ENCODE data around the gene TST.

TST gene

DNA sequence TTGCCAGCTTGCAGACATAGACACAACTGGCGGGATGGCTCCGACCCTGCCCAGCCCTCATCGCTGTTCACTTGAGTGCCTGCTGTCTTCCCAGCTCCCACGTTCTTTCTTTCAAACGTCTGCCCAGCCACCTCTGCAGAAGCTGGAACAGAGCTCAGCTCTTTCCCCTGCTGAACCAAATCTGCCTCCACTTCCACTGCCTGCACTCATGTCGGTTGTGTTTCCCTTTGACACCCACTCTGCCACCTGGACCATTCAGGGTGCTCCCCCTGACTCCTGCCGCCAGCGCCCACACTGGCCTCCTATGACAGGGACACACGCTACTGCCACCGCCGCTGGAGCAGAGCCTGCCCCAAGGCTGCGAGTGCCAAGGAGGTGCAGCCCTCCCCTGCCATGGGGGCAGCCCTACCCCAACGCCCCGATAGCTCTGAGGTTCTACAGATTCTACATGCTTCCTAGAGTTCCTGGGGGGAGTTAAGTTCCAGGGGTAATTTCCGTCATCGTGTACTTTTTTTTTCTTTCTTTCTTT is 37.9 kb downstream of the TST start:
- ATAC-seq (replicated peaks) (no peak), DNase-seq (no peak)
- Mint-ChIP-seq H3K27ac (no peak overlapping the region), H3K27me3 (peaks cover 19 to 20% of the 10 kb centered on the region in 2 donors), H3K4me3 (no peak overlapping the region), H3K36me3 (peaks cover 0 to 1% of the 10 kb centered on the region in 2 donors), H3K9me3 (peaks cover 3% of the 10 kb centered on the region in 2 donors), H3K4me1 (peaks cover 12 to 20% of the 10 kb centered on the region in 2 donors)

DNA sequence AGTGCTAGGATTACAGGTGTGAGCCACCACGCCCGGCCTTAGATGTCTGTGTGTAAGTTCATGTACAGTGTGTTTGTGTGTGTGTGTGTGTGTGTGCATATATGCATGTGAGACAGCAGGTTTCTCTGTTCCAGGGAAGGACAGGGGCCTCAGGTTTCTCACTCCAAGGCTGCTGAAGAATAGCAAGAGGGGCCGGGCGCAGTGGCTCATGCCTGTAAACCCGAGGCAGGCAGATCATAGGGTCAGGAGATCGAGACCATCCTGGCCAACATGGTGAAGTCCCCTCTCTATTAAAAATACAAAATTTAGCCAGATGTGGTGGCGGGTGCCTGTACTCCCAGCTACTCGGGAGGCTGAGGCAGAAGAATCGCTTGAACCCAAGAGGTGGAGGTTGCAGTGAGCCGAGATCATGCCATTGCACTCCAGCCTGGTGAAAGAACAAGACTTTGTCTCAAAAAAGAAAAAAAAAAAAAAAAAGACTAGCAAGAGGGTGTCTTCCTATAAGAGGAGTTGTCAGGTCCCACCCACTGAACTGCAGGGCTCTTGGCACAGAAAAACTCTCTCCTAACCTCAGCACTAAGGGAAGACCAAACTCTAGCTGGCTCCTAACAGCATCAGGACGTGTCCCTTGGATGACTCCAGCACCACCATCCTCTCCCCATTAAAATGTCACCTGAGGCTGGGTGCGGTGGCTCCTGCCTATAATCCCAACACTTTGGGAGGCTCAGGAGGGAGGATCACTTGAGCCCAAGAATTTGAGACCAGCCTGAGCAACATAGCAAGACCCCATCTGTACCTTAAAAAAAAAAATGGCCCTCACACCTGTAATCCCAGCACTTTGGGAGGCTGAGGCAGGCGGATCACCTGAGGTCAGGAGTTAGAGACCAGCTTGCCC is 40.0 kb downstream of the TST start:
- no peaks in the 10 kb centered on the region for H3K9me3 Mint-ChIP-seq
- H3K27me3 Mint-ChIP-seq = peaks cover 19 to 26% of the 10 kb centered on the region in 2 donors
- no peak for DNase-seq
- no peak overlapping the region for H3K4me3 Mint-ChIP-seq
- peaks cover 12 to 20% of the 10 kb centered on the region in 2 donors for H3K4me1 Mint-ChIP-seq
- H3K27ac Mint-ChIP-seq = no peak overlapping the region
- ATAC-seq (replicated peaks) = no peak
- no peaks in the 10 kb centered on the region for H3K36me3 Mint-ChIP-seq

DNA sequence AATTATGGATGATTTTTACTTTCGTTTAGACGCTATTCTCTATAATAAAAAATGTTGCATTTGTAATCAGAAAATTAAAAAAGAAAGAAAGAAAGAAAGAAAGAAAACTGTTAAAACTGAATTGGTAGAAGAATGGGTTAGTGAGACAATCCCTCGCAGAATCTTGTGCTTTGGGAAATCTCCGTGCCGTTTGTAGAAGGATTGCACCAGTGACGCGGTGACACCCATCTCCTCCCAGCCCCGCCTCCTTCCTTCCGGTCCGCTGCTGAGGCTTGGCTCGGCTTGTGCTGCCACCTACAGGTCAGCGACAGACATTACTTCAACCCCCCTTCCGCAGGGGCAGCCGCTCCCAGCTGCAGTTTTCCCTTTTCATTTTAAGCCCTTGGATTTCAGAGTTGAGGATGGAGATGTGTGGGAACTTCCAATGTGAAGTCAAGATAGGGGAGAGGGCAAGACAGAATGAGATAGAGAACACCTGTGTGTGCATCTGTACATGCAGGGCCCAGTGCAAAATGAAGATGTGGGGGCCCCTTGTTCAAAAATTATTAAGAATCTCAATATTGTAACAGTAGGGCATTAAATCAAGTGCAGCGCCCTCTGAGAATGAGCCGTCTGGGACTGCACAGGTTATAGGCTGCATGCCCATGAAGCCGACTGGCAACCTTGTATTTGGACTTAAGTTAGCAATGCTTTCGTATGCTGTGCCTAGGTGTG is 41.1 kb downstream of the TST start:
- Mint-ChIP-seq H3K4me3 (peak overlapping the region; percentile 89 to 91), H3K36me3 (no peaks in the 10 kb centered on the region), H3K27me3 (peaks cover 14 to 18% of the 10 kb centered on the region in 2 donors), H3K27ac (peak overlapping the region; percentile 93), H3K4me1 (peaks cover 12 to 20% of the 10 kb centered on the region in 2 donors), H3K9me3 (no peaks in the 10 kb centered on the region)
- peak; percentile 86 to 88 for ATAC-seq (replicated peaks)
- DNase-seq = peak; percentile 78

DNA sequence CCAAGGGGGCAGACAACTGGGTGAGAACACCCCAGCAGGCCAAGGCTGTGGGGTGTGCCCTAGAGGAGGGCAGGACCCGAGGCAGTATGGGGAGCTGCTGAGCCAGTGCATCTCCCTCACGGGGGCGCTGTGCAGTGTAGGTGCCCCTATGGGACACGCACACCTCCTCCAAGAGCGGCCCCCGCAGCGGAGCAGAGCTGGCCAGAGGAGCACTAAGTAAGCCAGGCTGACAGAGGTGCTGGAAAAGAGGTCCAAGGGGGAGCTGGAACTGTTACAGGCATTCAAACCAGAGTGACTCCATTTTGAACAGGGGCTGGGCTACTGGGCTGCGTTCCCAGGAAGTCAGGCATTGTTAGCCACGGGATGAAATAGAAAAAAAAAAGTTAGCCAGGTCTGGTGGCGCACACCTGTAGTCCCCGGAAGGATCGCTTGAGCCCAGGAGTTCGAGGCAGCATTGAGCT is 41.8 kb downstream of the TST start:
- peaks cover 12 to 20% of the 10 kb centered on the region in 2 donors for H3K4me1 Mint-ChIP-seq
- H3K4me3 Mint-ChIP-seq = peak overlapping the region; percentile 89 to 91
- no peaks in the 10 kb centered on the region for H3K36me3 Mint-ChIP-seq
- H3K27me3 Mint-ChIP-seq = peaks cover 9 to 12% of the 10 kb centered on the region in 2 donors
- peak overlapping the region; percentile 93 for H3K27ac Mint-ChIP-seq
- no peaks in the 10 kb centered on the region for H3K9me3 Mint-ChIP-seq
- DNase-seq (peak; percentile 58), ATAC-seq (replicated peaks) (peak; percentile 94)

DNA sequence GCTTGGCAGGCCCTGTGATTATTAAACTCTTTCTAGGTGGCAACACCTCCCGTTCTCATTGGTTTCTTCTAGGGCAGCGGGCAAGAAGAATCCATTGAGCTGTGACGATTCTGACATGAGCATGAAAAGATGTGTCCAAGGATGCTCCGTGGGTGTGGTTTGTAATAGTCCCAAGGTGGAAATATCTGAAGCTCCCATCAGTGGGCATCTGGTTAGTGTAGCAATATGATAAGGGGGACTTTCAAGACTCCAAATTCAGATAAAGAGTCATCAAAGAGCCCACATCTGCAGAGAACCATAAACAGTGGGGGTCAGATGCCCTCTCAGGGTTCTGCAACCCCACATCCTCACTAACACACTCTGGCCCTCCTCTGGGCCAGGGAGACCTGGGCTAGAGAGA is 42.6 kb downstream of the TST start:
- Mint-ChIP-seq H3K9me3 (no peaks in the 10 kb centered on the region), H3K27ac (no peak overlapping the region), H3K4me3 (no peak overlapping the region), H3K36me3 (no peaks in the 10 kb centered on the region), H3K4me1 (peaks cover 12 to 20% of the 10 kb centered on the region in 2 donors), H3K27me3 (peaks cover 4 to 6% of the 10 kb centered on the region in 2 donors)
- ATAC-seq (replicated peaks) (no peak), DNase-seq (no peak)

DNA sequence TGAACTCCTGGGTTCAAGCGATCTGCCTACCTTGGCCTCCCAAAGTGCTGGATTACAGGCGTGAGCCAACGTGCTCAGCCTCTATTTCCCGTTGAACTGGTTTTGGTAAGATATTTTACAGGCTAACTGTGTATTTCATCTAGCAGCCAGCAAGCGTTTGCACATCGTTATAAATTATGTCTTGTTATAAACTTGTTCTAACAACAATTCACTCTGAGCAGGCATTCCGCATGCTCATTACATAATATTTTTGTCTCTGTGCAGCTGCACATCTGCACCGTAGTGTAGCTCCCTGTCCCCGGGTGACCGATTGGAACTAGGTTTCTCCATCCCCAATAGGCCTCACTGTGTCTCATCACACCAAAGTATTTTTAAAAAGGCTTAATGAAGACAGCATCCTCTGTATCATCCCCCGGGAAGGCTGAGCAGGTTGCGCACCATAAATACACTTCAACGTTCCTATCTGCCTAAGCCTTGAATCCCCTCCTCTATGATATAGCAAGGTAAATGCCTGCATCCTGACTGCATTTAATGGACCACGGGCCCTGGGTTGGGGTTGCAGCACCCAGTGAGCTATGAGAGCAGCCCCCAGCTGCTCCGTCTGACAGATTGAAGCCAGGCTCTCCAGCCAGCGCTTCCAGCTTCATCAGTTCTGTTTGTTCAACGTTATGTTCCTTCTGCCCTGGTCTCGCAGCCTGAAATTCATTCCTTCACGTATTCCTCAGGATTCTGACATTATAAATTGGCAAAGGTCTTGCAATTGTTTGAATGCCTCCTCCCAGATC is 47.7 kb downstream of the TST start:
- Mint-ChIP-seq H3K27ac (no peak overlapping the region), H3K4me3 (no peak overlapping the region), H3K36me3 (no peaks in the 10 kb centered on the region), H3K9me3 (no peaks in the 10 kb centered on the region), H3K27me3 (peaks cover 6 to 7% of the 10 kb centered on the region in 2 donors), H3K4me1 (peaks cover 0 to 1% of the 10 kb centered on the region in 2 donors)
- no peak for DNase-seq
- ATAC-seq (replicated peaks) = no peak

DNA sequence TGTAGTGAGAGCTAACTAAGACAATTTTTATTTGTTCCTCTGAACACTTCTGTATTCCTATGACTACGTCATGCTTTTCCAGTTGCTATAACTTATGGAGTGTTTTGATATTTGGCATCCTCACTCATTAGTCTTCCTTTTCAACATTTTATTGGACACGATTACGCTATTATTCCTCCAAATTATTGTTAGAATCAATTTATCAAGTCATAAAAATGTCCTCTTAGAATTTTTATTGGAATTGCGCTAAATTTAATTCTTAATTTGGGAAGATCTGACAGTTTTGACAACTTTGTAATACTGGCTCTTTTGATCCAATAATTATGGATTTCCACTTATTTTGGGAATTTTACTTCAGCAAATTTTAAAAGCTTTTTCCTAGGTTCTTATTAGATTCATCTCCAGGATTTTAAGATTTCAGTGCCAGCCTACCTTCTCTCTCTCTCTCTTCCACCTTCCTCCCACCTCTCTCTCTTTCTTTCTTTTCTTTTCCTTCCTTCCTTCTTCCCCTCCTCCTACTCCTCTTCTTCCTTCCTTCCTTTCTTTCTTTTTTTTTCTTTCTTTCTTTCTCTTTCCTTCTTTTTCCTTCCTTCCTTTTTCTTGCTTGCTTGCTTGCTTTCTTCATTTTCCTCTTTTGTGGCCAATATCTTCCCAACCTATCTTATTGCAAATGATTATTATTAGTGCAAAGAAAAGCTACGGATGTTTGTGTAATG is 50.8 kb downstream of the TST start:
- Mint-ChIP-seq H3K36me3 (no peaks in the 10 kb centered on the region), H3K27ac (no peak overlapping the region), H3K9me3 (no peaks in the 10 kb centered on the region), H3K4me3 (no peak overlapping the region), H3K4me1 (peaks cover 0 to 2% of the 10 kb centered on the region in 2 donors), H3K27me3 (peaks cover 3% of the 10 kb centered on the region in 2 donors)
- DNase-seq (no peak), ATAC-seq (replicated peaks) (no peak)

DNA sequence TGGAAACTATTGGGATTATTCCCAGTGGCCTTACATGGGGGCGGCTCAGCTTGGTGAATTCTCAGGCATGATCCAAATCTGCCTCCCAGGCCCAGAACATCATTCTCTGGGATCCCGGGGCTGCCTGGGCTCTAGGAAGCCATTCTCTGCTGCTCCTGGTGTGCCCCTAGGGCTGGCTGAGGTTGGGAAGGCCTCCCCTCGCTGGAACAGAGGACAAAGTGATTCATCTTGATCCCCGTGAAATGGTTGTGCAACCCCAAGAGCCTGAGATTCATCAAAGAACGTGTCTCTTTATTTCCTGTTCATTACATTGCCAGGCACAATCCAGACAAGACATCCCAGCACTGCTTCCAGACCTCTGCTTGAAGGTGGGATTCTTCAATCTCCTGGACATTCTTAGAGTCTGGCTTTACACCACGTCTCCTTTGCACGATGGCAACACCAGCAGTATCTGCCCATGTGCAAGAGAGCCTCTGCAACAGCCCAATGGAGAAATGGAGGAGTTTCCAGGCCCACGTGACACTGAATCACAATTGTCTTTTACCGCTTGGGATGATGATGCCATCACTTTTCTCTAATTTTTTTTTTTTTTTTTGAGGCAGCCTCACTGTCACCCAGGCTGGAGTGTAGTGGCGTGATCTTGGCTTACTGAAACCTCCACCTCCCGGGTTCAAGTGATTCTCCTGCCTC is 52.3 kb downstream of the TST start:
- peaks cover 0 to 2% of the 10 kb centered on the region in 2 donors for H3K4me1 Mint-ChIP-seq
- H3K36me3 Mint-ChIP-seq = no peaks in the 10 kb centered on the region
- no peak for DNase-seq
- H3K9me3 Mint-ChIP-seq = no peaks in the 10 kb centered on the region
- peaks cover 3 to 11% of the 10 kb centered on the region in 2 donors for H3K27me3 Mint-ChIP-seq
- no peak overlapping the region for H3K4me3 Mint-ChIP-seq
- ATAC-seq (replicated peaks) = no peak
- peak overlapping the region; percentile 5 for H3K27ac Mint-ChIP-seq

DNA sequence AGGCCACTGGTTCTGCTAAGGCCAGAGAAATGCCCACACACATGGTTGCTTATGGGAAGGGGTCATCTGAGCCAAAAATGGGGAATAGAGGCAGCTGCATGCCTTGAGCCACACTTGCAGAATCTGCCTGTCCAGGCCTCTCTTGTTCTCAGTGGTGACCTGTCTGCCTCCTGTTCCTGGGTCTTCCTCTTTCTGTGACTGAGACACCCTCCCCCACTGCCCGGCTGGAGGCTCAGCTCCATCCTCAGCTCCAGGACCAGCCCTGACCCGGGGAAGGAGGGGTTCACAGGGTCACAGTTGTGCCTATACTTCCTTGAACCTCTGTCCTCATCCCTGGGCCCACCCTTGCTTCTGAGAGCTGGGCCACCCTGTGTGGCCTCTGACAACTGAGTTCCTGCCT is 53.6 kb downstream of the TST start:
- H3K4me3 Mint-ChIP-seq = no peak overlapping the region
- H3K36me3 Mint-ChIP-seq = no peaks in the 10 kb centered on the region
- no peak for DNase-seq
- peak overlapping the region; percentile 15 for H3K27ac Mint-ChIP-seq
- H3K27me3 Mint-ChIP-seq = peaks cover 15 to 22% of the 10 kb centered on the region in 2 donors
- no peak for ATAC-seq (replicated peaks)
- peaks cover 0 to 2% of the 10 kb centered on the region in 2 donors for H3K4me1 Mint-ChIP-seq
- H3K9me3 Mint-ChIP-seq = no peaks in the 10 kb centered on the region

DNA sequence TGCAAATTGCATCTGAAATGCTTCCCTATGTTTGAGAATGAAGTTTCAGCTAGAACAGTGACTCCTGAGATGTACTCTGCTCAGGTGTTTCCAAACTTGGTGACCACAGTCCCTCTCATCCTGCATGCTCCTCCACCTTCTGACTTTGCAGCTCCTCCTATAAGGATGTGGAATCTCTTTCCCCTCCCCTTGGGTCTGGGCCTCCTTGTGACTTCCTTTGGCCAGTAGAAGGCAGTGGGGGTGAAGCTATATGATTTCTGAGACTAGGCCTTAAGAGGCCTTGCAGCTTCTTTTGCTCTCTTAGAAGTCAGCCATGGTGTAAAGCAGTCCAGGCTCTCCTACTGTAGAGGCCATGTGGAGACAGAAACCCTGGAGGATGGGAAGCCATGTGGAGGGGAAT is 55.1 kb downstream of the TST start:
- no peak for ATAC-seq (replicated peaks)
- Mint-ChIP-seq H3K27ac (no peak overlapping the region), H3K4me3 (no peak overlapping the region)

DNA sequence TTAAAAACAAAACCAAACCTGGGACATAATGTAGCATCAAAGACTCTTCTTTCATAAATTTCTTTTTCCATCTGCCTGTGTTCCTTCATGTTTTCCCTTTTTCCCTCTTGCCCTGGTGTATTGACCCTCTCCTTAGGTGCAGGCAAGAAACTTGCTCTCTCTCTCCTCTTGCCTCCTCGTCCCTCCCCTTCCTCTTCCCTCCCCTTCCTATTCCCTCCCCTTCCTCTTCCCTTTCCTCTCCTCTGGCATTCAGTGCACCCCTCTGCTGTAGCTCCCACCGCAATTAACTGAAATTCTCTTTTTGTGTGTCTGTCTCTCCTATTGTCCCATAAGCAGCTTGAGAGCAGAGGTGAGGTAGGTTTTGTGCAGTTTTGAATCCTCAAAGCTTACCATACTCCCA is 55.9 kb downstream of the TST start:
- no peak overlapping the region for H3K4me3 Mint-ChIP-seq

More for the DNA sequence above, 55.1 kb downstream of the TST start:
- H3K9me3 Mint-ChIP-seq = peaks cover 0 to 2% of the 10 kb centered on the region in 2 donors
- H3K36me3 Mint-ChIP-seq = no peaks in the 10 kb centered on the region
- peaks cover 0 to 2% of the 10 kb centered on the region in 2 donors for H3K4me1 Mint-ChIP-seq
- no peak for DNase-seq
- H3K27me3 Mint-ChIP-seq = peaks cover 16 to 32% of the 10 kb centered on the region in 2 donors

DNA sequence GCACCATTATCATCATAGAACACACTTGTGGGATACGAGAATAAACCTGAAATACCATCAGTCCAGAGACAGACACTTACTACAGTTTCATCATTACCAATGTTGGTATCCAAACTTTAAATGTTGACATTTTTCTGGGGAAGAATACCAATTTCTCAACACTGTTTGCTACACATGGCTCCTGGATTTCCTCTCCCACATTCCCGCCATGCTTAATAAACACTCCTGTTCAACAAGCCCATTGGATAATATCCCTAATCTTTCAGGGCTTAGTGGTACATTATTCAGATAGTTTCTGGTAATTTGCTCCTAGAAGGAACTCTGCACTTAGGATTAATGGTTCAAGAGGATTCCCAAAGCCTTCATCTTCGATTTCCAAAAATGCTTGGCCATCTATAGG is 57.6 kb downstream of the TST start:
- peaks cover 3 to 8% of the 10 kb centered on the region in 2 donors for H3K36me3 Mint-ChIP-seq
- peaks cover 20 to 42% of the 10 kb centered on the region in 2 donors for H3K27me3 Mint-ChIP-seq
- DNase-seq (no peak), ATAC-seq (replicated peaks) (no peak)
- H3K27ac Mint-ChIP-seq = no peak overlapping the region
- no peak overlapping the region for H3K4me3 Mint-ChIP-seq
- H3K4me1 Mint-ChIP-seq = peaks cover 0 to 2% of the 10 kb centered on the region in 2 donors
- H3K9me3 Mint-ChIP-seq = peaks cover 11 to 12% of the 10 kb centered on the region in 2 donors

More for the DNA sequence above, 55.9 kb downstream of the TST start:
- H3K9me3 Mint-ChIP-seq = peaks cover 6 to 7% of the 10 kb centered on the region in 2 donors
- peaks cover 0 to 4% of the 10 kb centered on the region in 2 donors for H3K36me3 Mint-ChIP-seq
- peaks cover 0 to 2% of the 10 kb centered on the region in 2 donors for H3K4me1 Mint-ChIP-seq
- DNase-seq = no peak
- H3K27me3 Mint-ChIP-seq = peaks cover 20 to 38% of the 10 kb centered on the region in 2 donors
- no peak for ATAC-seq (replicated peaks)
- no peak overlapping the region for H3K27ac Mint-ChIP-seq
